Jurkat, Clone E6-1 (cell line): Measurements from ENCODE around the gene PDXP.

Source experiments
- DNase-seq: peaks from one replicate; pipeline ENCODE4 v3.0.0-alpha.2; 2011; ENCODE audit warnings: low read depth, low spot score
- H3K4me3 ChIP-seq: 2 replicates; pipeline ENCODE4 v1.5.1; 2011; ENCODE audit warnings: mild to moderate bottlenecking, low read length, control low read depth, moderate library complexity

The PDXP gene

GRCh38 chr22:37663521-37664140, 5.1 kb downstream of the PDXP start:
- H3K4me3 ChIP-seq, result no peak overlapping the region
- DNase-seq, result no peak

- DNase-seq, result no peak
- no peak overlapping the region for H3K4me3 ChIP-seq
Observed at GRCh38 chr22:37664249-37665101, 6.0 kb downstream of the PDXP start.

- no peak overlapping the region for H3K4me3 ChIP-seq
- no peak for DNase-seq
Observed at GRCh38 chr22:37665487-37665886, 7.0 kb downstream of the PDXP start.

GRCh38 chr22:37669586-37669985, 11.1 kb downstream of the PDXP start:
- H3K4me3 ChIP-seq, result no peak overlapping the region
- DNase-seq, result no peak

- H3K4me3 ChIP-seq, result no peak overlapping the region
- peak; percentile 57 for DNase-seq
Observed at GRCh38 chr22:37672206-37672919, 13.8 kb downstream of the PDXP start.

GRCh38 chr22:37672920-37673455, 14.5 kb downstream of the PDXP start:
- no peak for DNase-seq
- no peak overlapping the region for H3K4me3 ChIP-seq

- no peak overlapping the region for H3K4me3 ChIP-seq
- DNase-seq, result no peak
Observed at GRCh38 chr22:37674248-37674647, 15.7 kb downstream of the PDXP start.

- peak; percentile 55 for DNase-seq
- peak within 1 kb of the TSS; percentile 65 for H3K4me3 ChIP-seq
Observed at GRCh38 chr22:37674951-37675929, 16.7 kb downstream of the PDXP start, which contains the start of gene LGALS1. Gene LGALS1, plus strand, starts transcription at chr22:37675636. Its CDS starts 67 bp downstream, at chr22:37675703.

- DNase-seq, result no peak
- peak overlapping the region; percentile 65 for H3K4me3 ChIP-seq
Observed at GRCh38 chr22:37675930-37676735, 17.6 kb downstream of the PDXP start.

GRCh38 chr22:37676736-37677492, 18.4 kb downstream of the PDXP start:
- DNase-seq, result peak; percentile 90
- H3K4me3 ChIP-seq, result peak overlapping the region; percentile 65

GRCh38 chr22:37677493-37677974, 19.0 kb downstream of the PDXP start:
- DNase-seq, result no peak

GRCh38 chr22:37678372-37678771, 19.8 kb downstream of the PDXP start:
- H3K4me3 ChIP-seq, result no peak overlapping the region
- no peak for DNase-seq

More at GRCh38 chr22:37677493-37677974, 19.0 kb downstream of the PDXP start:
- peak overlapping the region; percentile 65 for H3K4me3 ChIP-seq

- DNase-seq, result no peak
- no peak overlapping the region for H3K4me3 ChIP-seq
Observed at GRCh38 chr22:37679670-37680069, 21.1 kb downstream of the PDXP start.

GRCh38 chr22:37680191-37680851, 21.8 kb downstream of the PDXP start:
- no peak overlapping the region for H3K4me3 ChIP-seq
- no peak for DNase-seq

GRCh38 chr22:37681001-37681424, 22.5 kb downstream of the PDXP start:
- no peak overlapping the region for H3K4me3 ChIP-seq
- no peak for DNase-seq

GRCh38 chr22:37681556-37682049, 23.1 kb downstream of the PDXP start:
- peak; percentile 61 for DNase-seq
- no peak overlapping the region for H3K4me3 ChIP-seq
